Ishikawa (cell line): ENCODE results near the gene TFIP11.

ENCODE experiments used
- CEBPB ChIP-seq: IDR thresholded peaks from 2 replicates; pipeline ENCODE4 v1.6.1; 2012
- CREB1 ChIP-seq: IDR thresholded peaks from 2 replicates; pipeline ENCODE4 v1.6.1; 2012; ENCODE audit warnings: low read depth
- EGR1 ChIP-seq: IDR thresholded peaks from 2 replicates; pipeline ENCODE4 v1.6.1; 2012
- EP300 ChIP-seq: IDR thresholded peaks from 2 replicates; pipeline ENCODE4 v1.6.1; 2012; ENCODE audit warnings: borderline replicate concordance
- FOXM1 ChIP-seq: IDR thresholded peaks from 2 replicates; pipeline ENCODE4 v1.6.1; 2012; ENCODE audit warnings: low read depth, borderline replicate concordance
- NFIC ChIP-seq: IDR thresholded peaks from 2 replicates; pipeline ENCODE4 v1.6.1; 2012
- RAD21 ChIP-seq: IDR thresholded peaks from 2 replicates; pipeline ENCODE4 v1.6.1; 2012; ENCODE audit warnings: low read depth
- TAF1 ChIP-seq: IDR thresholded peaks from 2 replicates; pipeline ENCODE4 v1.6.1; 2012; ENCODE audit warnings: low read depth, mild to moderate bottlenecking
- TCF12 ChIP-seq: IDR thresholded peaks from 2 replicates; pipeline ENCODE4 v1.6.1; 2012; ENCODE audit warnings: low read depth
- TEAD4 ChIP-seq: IDR thresholded peaks from 2 replicates; pipeline ENCODE4 v1.6.1; 2012
- YY1 ChIP-seq: IDR thresholded peaks from 2 replicates; pipeline ENCODE4 v1.6.1; 2012; ENCODE audit warnings: low read depth
- ZBTB7A ChIP-seq: IDR thresholded peaks from 2 replicates; pipeline ENCODE4 v1.6.1; 2012; ENCODE audit warnings: low read depth
- TF ChIP-seq, protein P1 (sequence below): IDR thresholded peaks from 2 replicates; pipeline ENCODE4 v1.6.1; 2012
- TF ChIP-seq, protein P2 (sequence below): IDR thresholded peaks from 2 replicates; pipeline ENCODE4 v1.6.1; 2012; ENCODE audit warnings: low read depth, mild to moderate bottlenecking
- TF ChIP-seq, protein P3 (sequence below): IDR thresholded peaks from 2 replicates; pipeline ENCODE4 v1.6.1; 2012

The TFIP11 gene

DNA sequence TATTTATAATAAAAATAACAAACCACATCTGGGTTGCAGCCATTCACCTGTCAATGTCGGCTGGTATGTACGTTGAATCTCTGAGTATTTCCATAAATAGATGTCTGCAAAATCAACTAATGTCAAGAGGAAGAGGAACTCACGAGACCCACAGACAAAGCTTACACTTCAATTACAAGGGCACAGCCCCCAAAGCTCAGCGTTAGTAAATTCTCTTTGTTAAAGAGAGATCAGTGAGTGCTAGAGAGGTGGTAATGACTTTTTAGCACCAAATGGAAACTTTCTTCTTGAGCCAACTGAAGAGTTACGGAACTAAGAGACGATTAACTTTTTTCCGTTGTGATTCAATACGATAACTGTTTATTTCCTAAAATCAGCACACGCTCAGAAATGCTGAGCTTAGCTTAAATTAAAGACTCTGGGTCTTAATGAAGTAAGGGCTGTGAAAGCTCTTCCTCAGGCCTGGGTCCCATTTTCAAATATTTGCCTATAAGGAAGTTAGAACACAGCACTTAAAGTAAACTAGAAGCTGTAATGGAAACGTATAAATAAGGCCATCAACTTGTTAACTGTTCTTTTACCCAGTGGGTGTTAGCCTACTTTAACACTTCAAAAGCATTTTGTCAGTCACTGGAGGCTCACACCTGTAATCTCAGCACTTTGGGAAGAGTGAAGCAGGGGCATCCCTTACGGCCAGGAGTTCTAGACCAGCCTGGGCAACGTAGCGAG is 22.8 kb upstream of the TFIP11 start:
- TF ChIP-seq, protein P1, sequence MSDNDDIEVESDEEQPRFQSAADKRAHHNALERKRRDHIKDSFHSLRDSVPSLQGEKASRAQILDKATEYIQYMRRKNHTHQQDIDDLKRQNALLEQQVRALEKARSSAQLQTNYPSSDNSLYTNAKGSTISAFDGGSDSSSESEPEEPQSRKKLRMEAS, result no peak
- TF ChIP-seq TCF12, result no peak
- TF ChIP-seq CREB1, result no peak
- no peak for TF ChIP-seq RAD21
- no peak for TF ChIP-seq EP300
- no peak for TF ChIP-seq NFIC
- no peak for TF ChIP-seq TAF1
- TF ChIP-seq ZBTB7A, result no peak
- no peak for TF ChIP-seq FOXM1
- TF ChIP-seq, protein P2, sequence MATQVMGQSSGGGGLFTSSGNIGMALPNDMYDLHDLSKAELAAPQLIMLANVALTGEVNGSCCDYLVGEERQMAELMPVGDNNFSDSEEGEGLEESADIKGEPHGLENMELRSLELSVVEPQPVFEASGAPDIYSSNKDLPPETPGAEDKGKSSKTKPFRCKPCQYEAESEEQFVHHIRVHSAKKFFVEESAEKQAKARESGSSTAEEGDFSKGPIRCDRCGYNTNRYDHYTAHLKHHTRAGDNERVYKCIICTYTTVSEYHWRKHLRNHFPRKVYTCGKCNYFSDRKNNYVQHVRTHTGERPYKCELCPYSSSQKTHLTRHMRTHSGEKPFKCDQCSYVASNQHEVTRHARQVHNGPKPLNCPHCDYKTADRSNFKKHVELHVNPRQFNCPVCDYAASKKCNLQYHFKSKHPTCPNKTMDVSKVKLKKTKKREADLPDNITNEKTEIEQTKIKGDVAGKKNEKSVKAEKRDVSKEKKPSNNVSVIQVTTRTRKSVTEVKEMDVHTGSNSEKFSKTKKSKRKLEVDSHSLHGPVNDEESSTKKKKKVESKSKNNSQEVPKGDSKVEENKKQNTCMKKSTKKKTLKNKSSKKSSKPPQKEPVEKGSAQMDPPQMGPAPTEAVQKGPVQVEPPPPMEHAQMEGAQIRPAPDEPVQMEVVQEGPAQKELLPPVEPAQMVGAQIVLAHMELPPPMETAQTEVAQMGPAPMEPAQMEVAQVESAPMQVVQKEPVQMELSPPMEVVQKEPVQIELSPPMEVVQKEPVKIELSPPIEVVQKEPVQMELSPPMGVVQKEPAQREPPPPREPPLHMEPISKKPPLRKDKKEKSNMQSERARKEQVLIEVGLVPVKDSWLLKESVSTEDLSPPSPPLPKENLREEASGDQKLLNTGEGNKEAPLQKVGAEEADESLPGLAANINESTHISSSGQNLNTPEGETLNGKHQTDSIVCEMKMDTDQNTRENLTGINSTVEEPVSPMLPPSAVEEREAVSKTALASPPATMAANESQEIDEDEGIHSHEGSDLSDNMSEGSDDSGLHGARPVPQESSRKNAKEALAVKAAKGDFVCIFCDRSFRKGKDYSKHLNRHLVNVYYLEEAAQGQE, result no peak
- no peak for TF ChIP-seq YY1
- TF ChIP-seq, protein P3, sequence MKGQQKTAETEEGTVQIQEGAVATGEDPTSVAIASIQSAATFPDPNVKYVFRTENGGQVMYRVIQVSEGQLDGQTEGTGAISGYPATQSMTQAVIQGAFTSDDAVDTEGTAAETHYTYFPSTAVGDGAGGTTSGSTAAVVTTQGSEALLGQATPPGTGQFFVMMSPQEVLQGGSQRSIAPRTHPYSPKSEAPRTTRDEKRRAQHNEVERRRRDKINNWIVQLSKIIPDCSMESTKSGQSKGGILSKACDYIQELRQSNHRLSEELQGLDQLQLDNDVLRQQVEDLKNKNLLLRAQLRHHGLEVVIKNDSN, result no peak
- no peak for TF ChIP-seq TEAD4
- no peak for TF ChIP-seq CEBPB
- no peak for TF ChIP-seq EGR1

DNA sequence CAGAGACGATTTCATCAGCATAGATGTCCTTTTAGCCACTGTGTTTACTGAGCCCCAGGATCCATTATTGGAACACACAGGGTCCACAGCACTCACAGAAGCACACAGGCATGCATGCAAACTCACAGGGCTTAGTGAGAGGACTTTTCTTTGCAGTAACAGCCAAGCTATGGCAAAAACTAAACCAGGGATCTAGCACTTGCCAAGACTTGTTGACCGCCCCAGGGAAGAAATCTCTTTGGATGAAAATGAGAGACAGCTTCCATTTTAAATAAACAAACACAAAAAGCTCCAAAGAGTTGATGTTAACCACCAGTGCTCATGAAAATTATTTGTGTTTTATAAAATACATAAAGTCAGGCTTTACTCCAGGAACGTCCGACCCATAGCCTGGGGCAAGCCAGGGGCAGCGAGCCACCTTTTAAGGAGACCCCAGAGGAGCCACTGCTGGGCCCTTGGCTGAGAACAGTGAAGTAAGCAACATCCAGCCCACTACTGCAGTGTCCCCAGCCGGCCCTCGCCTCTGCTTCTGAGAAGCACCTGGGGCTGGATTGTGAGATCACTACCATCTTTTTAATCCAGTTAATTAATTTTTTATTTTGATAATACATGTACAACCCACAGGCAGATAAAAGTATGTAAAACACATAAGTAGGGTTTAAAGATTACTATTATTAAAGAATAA is 22.0 kb upstream of the TFIP11 start:
- TF ChIP-seq, protein P2, result no peak
- no peak for TF ChIP-seq TEAD4
- TF ChIP-seq TAF1, result no peak

DNA sequence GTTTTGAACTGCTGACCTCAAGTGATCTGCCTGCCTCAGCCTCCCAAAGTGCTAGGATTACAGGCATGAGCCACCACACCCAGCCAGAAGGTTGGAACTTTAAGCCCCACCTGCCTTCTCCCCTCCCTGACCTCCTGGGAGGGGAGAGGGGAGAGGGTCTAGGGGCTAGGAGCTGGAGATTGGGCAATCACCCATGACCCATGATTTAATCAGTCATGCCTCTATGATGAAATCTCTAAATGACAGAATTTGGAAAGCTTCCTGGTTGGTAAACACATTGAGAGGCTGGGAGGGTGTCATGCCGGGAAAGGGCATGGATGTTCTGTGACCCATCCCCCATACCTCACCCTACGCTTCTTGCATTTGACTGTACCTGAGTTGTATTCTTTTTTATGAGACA is 17.1 kb upstream of the TFIP11 start:
- no peak for TF ChIP-seq CREB1
- no peak for TF ChIP-seq FOXM1
- TF ChIP-seq EGR1, result no peak
- TF ChIP-seq, protein P1, result no peak
- no peak for TF ChIP-seq CEBPB
- no peak for TF ChIP-seq TAF1
- TF ChIP-seq NFIC, result no peak
- TF ChIP-seq, protein P3, result no peak
- no peak for TF ChIP-seq ZBTB7A
- TF ChIP-seq TCF12, result no peak
- TF ChIP-seq YY1, result no peak
- TF ChIP-seq, protein P2, result no peak
- no peak for TF ChIP-seq EP300
- TF ChIP-seq RAD21, result no peak
- no peak for TF ChIP-seq TEAD4

DNA sequence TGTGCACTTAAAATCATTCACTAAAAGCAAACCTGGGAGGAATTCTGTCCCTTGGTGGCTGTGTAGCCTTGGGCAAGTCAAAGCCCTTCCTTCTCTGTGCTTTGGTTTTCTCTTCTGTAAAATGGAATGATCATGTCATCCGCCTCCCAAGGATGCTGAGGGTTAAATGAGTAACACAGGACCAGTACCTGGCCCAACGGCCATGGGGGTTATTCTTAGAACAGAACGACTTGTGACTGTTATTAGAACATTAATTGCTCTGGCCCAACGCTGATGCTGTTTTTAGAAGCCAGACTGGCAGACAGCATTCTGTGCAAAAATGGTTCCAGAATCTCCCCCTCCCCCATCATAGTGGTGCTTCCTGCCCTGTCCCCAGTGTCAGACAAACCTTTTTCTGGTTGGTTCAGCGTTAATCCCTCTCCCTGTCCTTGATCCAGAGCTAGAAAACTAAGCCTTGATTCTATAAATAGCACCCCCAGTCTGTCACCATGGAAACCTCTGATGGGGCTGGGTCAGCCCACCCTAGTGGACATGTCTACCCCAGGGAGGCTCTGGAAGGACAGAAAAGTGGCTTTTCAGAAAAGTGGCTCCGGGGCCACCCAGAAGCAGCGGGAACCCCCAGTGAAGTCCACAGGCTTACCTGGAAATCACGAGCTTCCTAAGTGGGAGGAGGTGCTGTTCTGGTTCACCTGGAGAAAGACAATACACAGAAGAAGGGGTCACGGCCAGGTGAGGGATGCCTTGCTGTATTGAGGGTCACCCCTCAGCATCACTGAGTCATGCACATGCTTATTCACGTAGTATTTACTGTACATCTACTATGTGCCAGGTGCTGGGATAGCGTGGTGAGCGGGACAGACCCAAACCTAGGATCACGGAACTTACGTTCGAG is 15.5 kb upstream of the TFIP11 start:
- TF ChIP-seq YY1 (no peak), FOXM1 (no peak)
